GM18867 (cell line): ENCODE measurements around the gene RANBP3.

ENCODE experiments used
- ATAC-seq: cut with Tn5 transposase; IDR thresholded peaks from one replicate; pipeline ENCODE4 v1.9.1; 2021; ENCODE audit warnings: mild to moderate bottlenecking, moderate library complexity; ENCODE audit not compliant: unreplicated experiment

Gene RANBP3

DNA sequence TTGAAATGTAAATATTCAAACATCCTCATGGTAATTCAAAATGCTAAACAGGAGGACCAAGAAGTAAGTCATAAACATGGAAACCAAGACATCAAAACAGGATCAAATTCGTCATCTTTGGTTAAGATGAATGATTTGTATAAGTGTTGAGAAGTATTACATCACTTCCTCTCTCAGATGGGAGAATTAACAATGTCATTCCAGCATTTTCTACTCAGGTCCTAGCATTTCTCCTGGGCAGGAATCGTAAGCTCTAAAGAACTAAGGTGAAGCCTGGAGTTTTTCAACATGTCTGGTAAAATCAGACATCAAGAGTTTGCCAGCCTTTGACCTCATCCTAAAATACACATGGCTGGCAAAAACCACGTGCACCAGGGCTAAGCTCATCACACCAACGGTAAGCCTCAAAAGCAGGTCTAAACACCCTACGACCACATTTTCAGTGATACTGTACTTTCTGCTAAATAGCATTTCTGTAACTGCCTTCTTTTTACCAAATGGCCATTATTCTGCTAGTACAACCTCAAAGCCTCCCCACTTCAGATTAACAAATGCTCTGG is 24.8 kb downstream of the RANBP3 start:
- ATAC-seq, result no peak

- no peak for ATAC-seq
These were observed 25.5 kb downstream of the RANBP3 start for GRCh38 chr19:5952193-5953029.

DNA sequence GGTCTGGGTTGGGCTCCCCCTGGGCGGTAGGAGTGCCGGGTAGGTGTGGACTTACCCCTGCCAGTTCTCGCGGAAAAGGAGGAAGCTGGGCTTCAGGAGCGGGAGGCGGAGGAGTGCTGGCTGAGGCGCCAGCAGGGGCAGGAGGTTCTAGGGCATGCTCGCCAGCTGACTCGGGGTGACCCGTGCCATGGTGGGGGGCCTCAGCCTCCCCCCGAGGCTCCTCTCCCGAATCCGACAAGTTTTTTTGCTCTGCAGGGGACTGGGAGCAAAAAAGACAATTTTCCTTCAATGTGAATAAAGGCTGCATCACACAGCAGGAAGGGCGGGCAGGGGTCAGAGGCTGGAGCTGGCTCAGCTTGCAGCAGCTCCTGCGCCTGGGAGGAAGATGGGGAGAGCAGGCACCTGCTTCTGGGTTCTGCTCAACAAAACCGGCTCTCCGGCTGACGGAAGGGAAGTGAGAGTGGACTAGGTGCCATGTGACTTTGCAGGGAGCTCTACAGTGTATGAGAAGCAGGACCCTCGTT is 26.5 kb downstream of the RANBP3 start:
- no peak for ATAC-seq

DNA sequence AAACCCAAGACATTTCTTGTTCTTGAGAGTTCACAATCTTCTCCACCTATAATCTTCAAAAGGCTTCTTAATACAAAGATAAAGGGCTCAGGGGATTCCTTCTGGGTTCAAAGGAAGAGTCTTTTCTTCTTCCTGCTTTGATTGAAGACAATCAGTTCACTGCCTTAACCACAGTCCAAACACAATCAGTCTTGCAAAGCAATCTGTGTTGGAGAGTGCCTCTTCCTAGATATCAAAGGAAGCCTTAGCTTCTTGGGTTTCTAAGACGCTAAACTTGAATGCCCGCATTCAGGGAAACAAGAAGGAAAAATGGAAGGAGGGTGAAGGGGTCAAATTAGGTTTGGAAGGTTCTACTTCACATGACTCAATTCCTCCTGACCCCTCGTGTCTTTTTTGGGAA is 27.2 kb downstream of the RANBP3 start:
- no peak for ATAC-seq

- ATAC-seq, result no peak
These were observed 28.1 kb downstream of the RANBP3 start for GRCh38 chr19:5949792-5950305.

DNA sequence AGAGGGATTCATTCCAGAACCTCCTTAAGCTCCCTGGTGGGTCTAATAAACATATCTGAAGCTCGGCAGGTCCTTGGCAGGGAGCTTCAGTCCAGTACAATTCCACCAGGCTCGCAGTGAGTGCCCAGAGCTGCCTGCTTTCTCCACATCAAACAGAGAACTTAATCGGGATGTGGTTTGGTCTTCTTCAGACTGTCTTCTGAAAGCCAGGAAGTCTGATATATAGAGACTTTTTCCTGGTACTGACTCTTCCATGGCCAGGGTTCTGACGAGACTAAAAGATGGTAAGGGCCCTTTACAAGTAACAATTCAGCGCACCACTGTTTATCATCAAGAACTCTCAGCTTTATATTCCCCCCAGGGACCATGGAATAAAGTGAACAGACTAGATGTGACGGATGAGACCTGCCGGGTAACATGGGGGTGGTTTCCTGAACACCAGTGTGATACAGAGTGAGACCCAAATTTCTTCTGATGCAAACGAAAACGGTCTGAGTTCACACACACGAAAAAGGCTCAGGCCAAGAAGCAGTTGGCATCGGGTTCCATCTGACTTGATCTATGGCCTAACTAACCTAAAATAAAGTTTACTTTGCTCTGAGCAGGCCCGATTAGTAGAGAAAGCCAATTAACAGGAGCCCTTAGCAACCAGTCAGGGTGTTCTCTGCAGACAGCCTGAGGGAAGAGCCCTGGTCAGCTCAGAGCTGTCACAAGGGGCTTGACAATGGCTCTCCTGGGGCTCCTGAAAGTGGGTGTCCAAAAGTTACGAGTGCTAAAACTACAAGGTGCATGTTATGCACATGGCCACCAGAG is 29.0 kb downstream of the RANBP3 start:
- ATAC-seq, result no peak

- ATAC-seq, result no peak
These were observed 30.5 kb downstream of the RANBP3 start for GRCh38 chr19:5947435-5947834.

DNA sequence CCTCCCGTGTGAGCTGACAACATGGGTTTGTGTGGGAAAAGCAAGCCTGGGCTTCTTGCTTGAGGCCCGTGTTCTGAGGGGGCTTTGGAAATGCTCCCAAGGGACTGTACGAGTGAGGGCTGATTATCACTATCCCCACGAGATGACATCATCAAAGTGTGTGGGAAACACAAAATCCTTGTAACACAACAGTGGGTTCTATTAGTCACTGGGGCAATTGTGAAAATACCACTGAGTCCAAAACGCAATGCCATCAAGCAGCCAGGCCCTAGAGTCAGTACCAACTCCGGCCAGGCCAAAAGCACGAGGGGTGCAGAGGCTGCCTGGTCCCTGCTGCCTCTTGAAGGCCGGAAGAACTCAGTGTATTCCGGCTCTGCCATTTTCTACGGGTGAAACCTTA is 34.3 kb downstream of the RANBP3 start:
- ATAC-seq, result no peak

GRCh38 chr19:5943045-5943444 is 34.9 kb downstream of the RANBP3 start:
- ATAC-seq, result no peak

GRCh38 chr19:5941673-5942072 is 36.3 kb downstream of the RANBP3 start:
- ATAC-seq, result no peak

GRCh38 chr19:5940260-5941208 is 37.4 kb downstream of the RANBP3 start:
- ATAC-seq, result no peak

GRCh38 chr19:5937550-5937949 is 40.4 kb downstream of the RANBP3 start:
- no peak for ATAC-seq

DNA sequence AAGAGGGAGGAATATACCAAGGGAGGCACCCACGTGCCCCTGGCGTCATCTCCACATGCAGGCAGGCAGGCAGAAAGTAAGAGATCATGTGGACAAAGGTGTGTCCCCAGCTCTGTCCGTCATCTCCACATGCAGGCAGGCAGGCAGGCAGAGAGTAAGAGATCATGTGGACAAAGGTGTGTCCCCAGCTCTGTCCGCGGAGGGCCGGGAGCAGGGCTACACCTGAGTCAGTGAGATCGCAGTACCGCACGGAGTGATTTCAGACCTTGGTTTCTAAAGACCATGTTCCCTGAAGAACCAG is 41.7 kb downstream of the RANBP3 start:
- ATAC-seq, result no peak

DNA sequence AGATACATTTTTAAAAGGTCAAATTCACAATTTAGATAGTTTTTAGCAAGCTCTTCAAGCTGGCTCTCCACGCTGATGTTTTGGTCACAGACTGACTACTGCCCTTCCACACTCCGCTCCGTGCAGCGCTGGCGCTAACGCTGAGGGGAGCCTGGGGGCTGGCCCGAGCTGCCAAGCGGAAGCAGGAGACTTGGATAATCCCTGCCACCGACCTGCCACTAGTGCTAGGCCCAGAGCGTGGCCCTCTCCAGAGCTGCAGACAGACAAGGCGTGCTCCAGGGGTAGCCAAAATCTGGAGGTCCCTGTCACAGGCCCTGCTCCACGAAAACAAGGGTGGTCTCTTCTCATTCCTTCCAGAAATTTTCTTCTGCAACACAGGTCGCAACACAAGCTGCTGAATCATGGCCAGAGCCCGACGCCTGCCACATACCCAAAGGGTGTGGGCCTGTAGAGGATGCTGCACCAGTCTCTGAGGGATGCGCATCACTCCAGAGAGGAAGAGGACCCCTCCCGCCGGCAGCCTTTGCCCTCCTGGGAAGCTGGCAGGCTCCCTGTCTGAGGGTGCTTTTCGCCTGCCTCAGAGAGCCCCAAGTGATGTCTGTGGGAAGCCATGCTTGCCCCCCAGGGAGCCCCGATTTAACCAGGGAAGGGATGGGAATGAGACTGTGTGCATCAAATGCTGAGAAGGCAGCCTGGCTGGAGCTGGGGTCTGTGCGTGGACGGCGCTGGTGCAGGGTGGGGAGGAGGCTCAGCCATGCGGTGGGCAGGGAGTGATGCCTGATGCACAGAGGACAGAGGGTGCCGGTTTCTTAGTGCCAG is 42.3 kb downstream of the RANBP3 start:
- ATAC-seq, result no peak

DNA sequence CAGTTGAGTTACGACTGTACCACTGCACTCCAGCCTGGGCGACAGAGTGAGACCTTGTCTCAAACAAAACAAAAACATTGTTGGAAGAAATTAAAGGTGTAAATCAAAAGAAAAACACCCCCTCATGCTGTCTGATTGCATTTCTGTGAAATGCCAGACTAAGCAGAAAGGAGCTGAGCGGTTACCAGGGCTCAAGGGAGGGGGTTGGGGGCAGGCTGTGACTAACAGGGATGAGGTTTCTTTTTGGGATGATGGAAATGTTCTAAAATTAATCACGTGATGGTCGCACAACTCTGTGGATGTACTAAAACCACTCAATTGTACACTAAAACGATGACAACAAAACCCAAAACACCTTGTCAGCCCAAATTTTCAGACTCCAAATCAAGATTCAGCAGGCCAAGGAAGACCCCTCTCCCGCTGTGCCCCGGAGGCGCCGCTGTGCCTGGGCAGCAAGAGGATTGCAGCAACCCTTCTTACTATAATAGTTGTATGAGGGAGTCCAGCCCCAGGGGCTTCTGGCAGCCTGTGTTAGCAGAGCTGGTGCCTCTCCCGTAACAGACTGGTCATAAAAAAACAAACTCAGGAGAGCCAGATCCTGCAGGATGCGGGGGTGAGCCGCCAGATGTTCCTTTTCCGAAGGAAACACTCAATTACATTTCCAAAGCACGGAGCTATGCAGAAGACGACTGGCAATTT is 43.0 kb downstream of the RANBP3 start:
- ATAC-seq, result no peak

- no peak for ATAC-seq
These were observed 43.9 kb downstream of the RANBP3 start for GRCh38 chr19:5934069-5934401.

DNA sequence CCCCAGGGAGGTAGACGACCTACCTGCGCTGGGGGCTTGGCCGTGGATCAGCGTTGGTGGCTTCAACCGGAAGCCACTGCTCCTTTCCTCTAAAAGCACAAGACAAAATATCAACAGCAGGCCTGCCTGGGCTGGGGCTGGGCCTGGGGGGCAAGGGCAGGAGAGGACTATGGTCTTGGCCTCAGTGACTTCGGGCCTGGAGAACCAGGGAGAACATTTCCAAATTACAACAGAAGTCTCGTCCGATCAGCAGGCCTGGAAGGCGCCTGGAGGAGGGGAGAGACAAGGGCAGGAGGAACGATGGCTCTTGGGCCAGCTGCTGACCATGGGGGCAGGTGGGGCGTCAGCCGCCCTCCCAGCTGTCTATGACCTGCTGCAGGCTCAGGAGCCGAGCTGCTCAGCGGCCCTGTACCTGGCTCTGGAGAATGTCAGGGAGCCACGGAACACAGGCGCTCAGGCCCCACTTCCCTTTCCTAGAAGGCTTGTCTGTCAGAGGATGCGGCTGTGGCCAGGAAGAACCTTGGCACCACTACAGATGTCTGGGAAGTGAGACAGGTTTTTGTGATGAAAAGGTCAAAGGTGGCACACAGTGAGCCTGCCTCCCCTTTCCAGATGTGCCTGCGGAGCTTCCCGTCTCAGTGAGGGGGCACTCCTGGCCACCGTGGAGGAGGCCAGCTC is 44.4 kb downstream of the RANBP3 start:
- no peak for ATAC-seq

GRCh38 chr19:5932609-5933262 is 45.2 kb downstream of the RANBP3 start:
- ATAC-seq, result no peak
